H9 (cell line): ENCODE results near the gene RAB5IF. TPM values are rescaled to one million over a fixed set of nuclear protein-coding genes. Genes with fewer than 3 reads are reported as not detected.

Experiments used
- DNase-seq: peaks from one replicate; pipeline ENCODE4 v3.0.0-alpha.2; 2017
- H2AFZ ChIP-seq: one replicate; pipeline ENCODE4 v1.6.1; 2013; ENCODE audit warnings: mild to moderate bottlenecking, low read length, control low read depth, moderate library complexity
- H2AK5ac ChIP-seq: 2 replicates; pipeline ENCODE4 v1.6.1; 2013; ENCODE audit warnings: low read length, control low read depth, mixed read lengths; ENCODE audit not compliant: insufficient read length
- H2BK120ac ChIP-seq: one replicate; pipeline ENCODE4 v1.6.1; 2013; ENCODE audit warnings: low read depth, mild to moderate bottlenecking, low read length, control low read depth, inconsistent platforms; ENCODE audit not compliant: poor library complexity, severe bottlenecking
- H2BK12ac ChIP-seq: 2 replicates; pipeline ENCODE4 v1.6.1; 2013; ENCODE audit warnings: low read length, control low read depth, mixed read lengths, low read depth; ENCODE audit not compliant: insufficient read length
- H2BK15ac ChIP-seq: 2 replicates; pipeline ENCODE4 v1.6.1; 2013; ENCODE audit warnings: low read depth, low read length, control low read depth
- H2BK20ac ChIP-seq: one replicate; pipeline ENCODE4 v1.6.1; 2013; ENCODE audit warnings: low read depth, mild to moderate bottlenecking, low read length, control low read depth, inconsistent platforms; ENCODE audit not compliant: poor library complexity, severe bottlenecking
- H2BK5ac ChIP-seq: 2 replicates; pipeline ENCODE4 v1.6.1; 2013; ENCODE audit warnings: low read length, control low read depth, mixed read lengths; ENCODE audit not compliant: insufficient read length
- H3K14ac ChIP-seq: 2 replicates; pipeline ENCODE4 v1.6.1; 2013; ENCODE audit warnings: low read length, control low read depth; ENCODE audit not compliant: insufficient read depth
- H3K18ac ChIP-seq: 2 replicates; pipeline ENCODE4 v1.6.1; 2013; ENCODE audit warnings: low read depth, mild to moderate bottlenecking, mixed read lengths, low read length, control low read depth; ENCODE audit not compliant: insufficient read length
- H3K23ac ChIP-seq: 2 replicates; pipeline ENCODE4 v1.6.1; 2013; ENCODE audit warnings: low read length, control low read depth, mixed read lengths, low read depth; ENCODE audit not compliant: insufficient read length
- H3K23me2 ChIP-seq: 2 replicates; pipeline ENCODE4 v1.6.1; 2013; ENCODE audit warnings: low read depth, mild to moderate bottlenecking, mixed read lengths, low read length, control low read depth; ENCODE audit not compliant: insufficient read length, poor library complexity, severe bottlenecking
- H3K27ac ChIP-seq: 2 replicates; pipeline ENCODE4 v1.5.1; 2013; ENCODE audit warnings: low read length, control low read depth, mixed read lengths, low read depth; ENCODE audit not compliant: insufficient read length
- H3K27me3 ChIP-seq: 2 replicates; pipeline ENCODE4 v1.6.1; 2013; ENCODE audit warnings: low read length, control low read depth, inconsistent platforms; ENCODE audit not compliant: insufficient read depth
- H3K4ac ChIP-seq: 2 replicates; pipeline ENCODE4 v1.6.1; 2013; ENCODE audit warnings: low read depth, mild to moderate bottlenecking, control low read depth, inconsistent platforms, low read length, moderate library complexity
- H3K4me1 ChIP-seq: 2 replicates; pipeline ENCODE4 v1.6.1; 2013; ENCODE audit warnings: low read length, control low read depth, inconsistent platforms; ENCODE audit not compliant: insufficient read depth
- H3K4me2 ChIP-seq: 2 replicates; pipeline ENCODE4 v1.6.1; 2013; ENCODE audit warnings: low read length, control low read depth, mixed read lengths; ENCODE audit not compliant: insufficient read length, insufficient read depth
- H3K56ac ChIP-seq: 2 replicates; pipeline ENCODE4 v1.6.1; 2013; ENCODE audit warnings: low read depth, mild to moderate bottlenecking, mixed read lengths, low read length, control low read depth; ENCODE audit not compliant: insufficient read length
- H3K79me1 ChIP-seq: 2 replicates; pipeline ENCODE4 v1.6.1; 2013; ENCODE audit warnings: low read depth, mild to moderate bottlenecking, moderate library complexity, low read length, control low read depth, inconsistent platforms; ENCODE audit not compliant: insufficient read depth, poor library complexity, severe bottlenecking
- H3K79me2 ChIP-seq: 2 replicates; pipeline ENCODE4 v1.6.1; 2013; ENCODE audit warnings: low read length, control low read depth, inconsistent platforms; ENCODE audit not compliant: insufficient read depth
- H3K9ac ChIP-seq: 2 replicates; pipeline ENCODE4 v1.6.1; 2013; ENCODE audit warnings: low read length, control low read depth, mixed read lengths; ENCODE audit not compliant: insufficient read length; ENCODE audit errors: extremely low read depth
- H3K9me3 ChIP-seq: one replicate; pipeline ENCODE4 v1.6.1; 2013; ENCODE audit warnings: low read depth, low read length, inconsistent platforms; ENCODE audit not compliant: control insufficient read depth
- H3T11ph ChIP-seq: one replicate; pipeline ENCODE4 v1.6.1; 2013; ENCODE audit warnings: mild to moderate bottlenecking, low read length, control low read depth, inconsistent platforms
- H4K20me1 ChIP-seq: one replicate; pipeline ENCODE4 v1.6.1; 2013; ENCODE audit not compliant: control insufficient read depth, insufficient read length, insufficient read depth
- H4K5ac ChIP-seq: 2 replicates; pipeline ENCODE4 v1.6.1; 2013; ENCODE audit warnings: low read depth, mild to moderate bottlenecking, mixed read lengths, low read length, control low read depth; ENCODE audit not compliant: insufficient read length
- H4K8ac ChIP-seq: replicated peaks from 2 replicates; pipeline ENCODE4 v1.6.1; 2013; ENCODE audit warnings: low read length, control low read depth, mixed read lengths, low read depth; ENCODE audit not compliant: insufficient read length
- H4K91ac ChIP-seq: 2 replicates; pipeline ENCODE4 v1.6.1; 2013; ENCODE audit warnings: low read depth, mild to moderate bottlenecking, moderate library complexity, mixed read lengths, low read length, control low read depth; ENCODE audit not compliant: insufficient read length
- H3K27ac Mint-ChIP-seq, 3 experiments: 2 replicates in 2 of 3; 3 replicates in 1 of 3; pipeline ENCODE4 v1.8.0; 2020 to 2021; ENCODE audit warnings: mixed read lengths in 3 of 3, mild to moderate bottlenecking in 1 of 3, moderate library complexity in 1 of 3
- H3K27me3 Mint-ChIP-seq: 2 replicates; pipeline ENCODE4 v1.8.0; 2021; ENCODE audit warnings: low read depth, mild to moderate bottlenecking, moderate library complexity, mixed read lengths
- H3K36me3 Mint-ChIP-seq, 3 experiments: 2 replicates in 2 of 3; 3 replicates in 1 of 3; pipeline ENCODE4 v1.8.0; 2020 to 2021; ENCODE audit warnings: low read depth in 3 of 3, mixed read lengths in 3 of 3; ENCODE audit not compliant: insufficient read depth in 1 of 3
- H3K4me1 Mint-ChIP-seq, 2 experiments: 2 replicates each; pipeline ENCODE4 v1.8.0; 2020; ENCODE audit warnings: mixed read lengths in 2 of 2
- H3K4me3 Mint-ChIP-seq, 2 experiments: 2 replicates in 1 of 2; 3 replicates in 1 of 2; pipeline ENCODE4 v1.8.0; 2020 to 2021; ENCODE audit warnings: mild to moderate bottlenecking in 2 of 2, mixed read lengths in 2 of 2, moderate library complexity in 1 of 2
- H3K9me3 Mint-ChIP-seq, 2 experiments: 2 replicates in 1 of 2; 3 replicates in 1 of 2; pipeline ENCODE4 v1.8.0; 2020; ENCODE audit warnings: mild to moderate bottlenecking in 2 of 2, mixed read lengths in 2 of 2, moderate library complexity in 1 of 2
- WGBS: extraction: QIAGEN DNeasy Blood & Tissue Kit; methylation state at CpG from one replicate; pipeline ENCODE4 v1.1.7; 2013; ENCODE audit warnings: missing lambda C conversion rate, low lambda C conversion rate, mixed read lengths; ENCODE audit not compliant: insufficient read length; ENCODE audit errors: extremely low coverage; 5-methylcytosine and 5-hydroxymethylcytosine counted together
- total RNA-seq: library from RNA; stranded (reverse); gene quantifications from 2 replicates; pipeline ENCODE4 v1.2.1, GENCODE V29; 2021
- TF ChIP-seq, protein P1 (sequence below): fragments of 200-600 bp; sonication (generic); conservative IDR thresholded peaks from 3 replicates; pipeline ENCODE4 v1.8.0; 2021; ENCODE audit warnings: antibody characterized with exemption, mild to moderate bottlenecking

Gene RAB5IF
- total RNA-seq, 1 experiment from 2014 or later, result 96.5 TPM

DNA sequence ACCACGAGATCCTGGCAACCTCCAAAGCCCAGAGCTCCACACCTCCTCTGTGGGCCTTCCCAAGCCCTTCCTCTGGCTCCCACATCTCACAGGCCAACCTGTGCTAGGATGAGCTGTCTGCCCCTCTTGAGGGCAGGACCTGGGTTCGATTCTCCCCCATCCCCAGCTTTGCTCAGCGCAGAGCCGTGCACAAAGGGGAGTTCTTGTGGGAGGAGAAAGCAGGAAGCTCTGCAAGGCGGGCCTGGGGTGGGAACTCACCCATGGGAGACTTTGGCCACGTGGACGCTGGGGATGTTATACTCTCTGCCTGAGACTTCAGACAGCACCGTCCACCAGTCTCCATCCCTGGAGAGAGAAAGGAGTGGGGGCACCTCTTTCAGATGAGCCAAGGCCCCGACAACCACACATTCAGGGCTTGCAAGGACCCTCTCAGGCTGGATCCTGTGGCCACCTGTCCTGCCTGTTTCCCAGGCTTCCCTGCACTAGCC lies 27.8 kb downstream of the RAB5IF start:
- H2AK5ac ChIP-seq, result no peak overlapping the region
- H3K4me3 Mint-ChIP-seq, result no peak overlapping the region
- H3K36me3 Mint-ChIP-seq, result no peaks in the 10 kb centered on the region
- H2BK12ac ChIP-seq, result no peak overlapping the region
- no peak overlapping the region for H2BK5ac ChIP-seq
- H3K27me3 ChIP-seq, result no peaks in the 10 kb centered on the region
- no peaks in the 10 kb centered on the region for H4K20me1 ChIP-seq
- no peaks in the 10 kb centered on the region for H3K27me3 Mint-ChIP-seq
- no peak overlapping the region for H3K9ac ChIP-seq
- H4K5ac ChIP-seq, result no peak overlapping the region
- peaks cover 6 to 8% of the 10 kb centered on the region in 2 experiments; a peak in 3 of 4 replicates for H3K4me1 Mint-ChIP-seq
- no peak overlapping the region for H3K18ac ChIP-seq
- no peaks in the 10 kb centered on the region for H3K9me3 Mint-ChIP-seq
- no peaks in the 10 kb centered on the region for H3K23me2 ChIP-seq
- H3T11ph ChIP-seq, result no peak overlapping the region
- H3K23ac ChIP-seq, result no peak overlapping the region
- TF ChIP-seq, protein P1, sequence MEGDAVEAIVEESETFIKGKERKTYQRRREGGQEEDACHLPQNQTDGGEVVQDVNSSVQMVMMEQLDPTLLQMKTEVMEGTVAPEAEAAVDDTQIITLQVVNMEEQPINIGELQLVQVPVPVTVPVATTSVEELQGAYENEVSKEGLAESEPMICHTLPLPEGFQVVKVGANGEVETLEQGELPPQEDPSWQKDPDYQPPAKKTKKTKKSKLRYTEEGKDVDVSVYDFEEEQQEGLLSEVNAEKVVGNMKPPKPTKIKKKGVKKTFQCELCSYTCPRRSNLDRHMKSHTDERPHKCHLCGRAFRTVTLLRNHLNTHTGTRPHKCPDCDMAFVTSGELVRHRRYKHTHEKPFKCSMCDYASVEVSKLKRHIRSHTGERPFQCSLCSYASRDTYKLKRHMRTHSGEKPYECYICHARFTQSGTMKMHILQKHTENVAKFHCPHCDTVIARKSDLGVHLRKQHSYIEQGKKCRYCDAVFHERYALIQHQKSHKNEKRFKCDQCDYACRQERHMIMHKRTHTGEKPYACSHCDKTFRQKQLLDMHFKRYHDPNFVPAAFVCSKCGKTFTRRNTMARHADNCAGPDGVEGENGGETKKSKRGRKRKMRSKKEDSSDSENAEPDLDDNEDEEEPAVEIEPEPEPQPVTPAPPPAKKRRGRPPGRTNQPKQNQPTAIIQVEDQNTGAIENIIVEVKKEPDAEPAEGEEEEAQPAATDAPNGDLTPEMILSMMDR, result no peak
- H3K4ac ChIP-seq, result no peak overlapping the region
- no peaks in the 10 kb centered on the region for H3K79me2 ChIP-seq
- no peak overlapping the region for H2BK15ac ChIP-seq
- no peak overlapping the region for H2BK20ac ChIP-seq
- no peak overlapping the region for H3K27ac ChIP-seq
- no peak overlapping the region for H2AFZ ChIP-seq
- no peak for DNase-seq
- H3K4me1 ChIP-seq, result no peaks in the 10 kb centered on the region; the same call in 1 of the 2 replicates
- no peaks in the 10 kb centered on the region for H3K79me1 ChIP-seq
- no peak overlapping the region for H2BK120ac ChIP-seq
- H3K9me3 ChIP-seq, result no peaks in the 10 kb centered on the region
- no peak overlapping the region for H4K91ac ChIP-seq
- WGBS, result no CpG with 5 or more reads among the region's 9 CpGs
- no peak overlapping the region for H3K56ac ChIP-seq
- H3K27ac Mint-ChIP-seq, result no peak overlapping the region
- no peak overlapping the region for H3K4me2 ChIP-seq
- H3K14ac ChIP-seq, result no peak overlapping the region; the same call in 1 of the 2 replicates
- H4K8ac ChIP-seq, result no peak overlapping the region
